Stimulated activated CD4-positive, alpha-beta T cell treated with anti-CD3 and anti-CD28 coated beads, Interleukin-15, amount 100 ng/mL, for 1 hour (primary cell): ENCODE measurements around the gene HOXD10.

Experiments used
- DNase-seq, 2 donors: peaks; one replicate each; pipeline ENCODE4 v3.0.0-alpha.2; 2020; ENCODE audit warnings: low read depth in 1 of 2, low spot score in 1 of 2

Gene HOXD10

GRCh38 chr2:176121190-176122051 lies 4.8 kb downstream of the HOXD10 start:
- DNase-seq: no peak

GRCh38 chr2:176122052-176122682 lies 5.6 kb downstream of the HOXD10 start:
- no peak for DNase-seq

GRCh38 chr2:176122683-176123410 lies 6.3 kb downstream of the HOXD10 start, which contains the start of gene HOXD9:
HOXD9 (plus strand) TSS chr2:176122719; CDS start chr2:176122769, 50 bp downstream.
- DNase-seq: no peak

GRCh38 chr2:176123411-176124109 lies 7.0 kb downstream of the HOXD10 start:
- DNase-seq: no peak

GRCh38 chr2:176124110-176124946 lies 7.8 kb downstream of the HOXD10 start:
- DNase-seq: no peak

GRCh38 chr2:176124947-176125771 lies 8.6 kb downstream of the HOXD10 start:
- no peak for DNase-seq

GRCh38 chr2:176125772-176126054 lies 9.1 kb downstream of the HOXD10 start:
- no peak for DNase-seq

GRCh38 chr2:176126929-176127773 lies 10.6 kb downstream of the HOXD10 start:
- DNase-seq: peak; percentile 21 to 47

- no peak for DNase-seq
Measured at GRCh38 chr2:176127774-176128072, 11.1 kb downstream of the HOXD10 start.

GRCh38 chr2:176128172-176128981 lies 11.8 kb downstream of the HOXD10 start:
- no peak for DNase-seq

GRCh38 chr2:176128982-176129796 lies 12.6 kb downstream of the HOXD10 start, which contains the start of gene HOXD8:
HOXD8 (plus strand) TSS chr2:176129705; CDS start chr2:176130367, 662 bp downstream.
- no peak for DNase-seq

GRCh38 chr2:176129813-176130146 lies 13.2 kb downstream of the HOXD10 start:
- DNase-seq: no peak

- no peak for DNase-seq
Measured at GRCh38 chr2:176130147-176130956, 13.8 kb downstream of the HOXD10 start.

- DNase-seq: no peak
Measured at GRCh38 chr2:176130957-176131847, 14.6 kb downstream of the HOXD10 start.

GRCh38 chr2:176131848-176132158 lies 15.2 kb downstream of the HOXD10 start:
- DNase-seq: no peak
